SW480 (cell line): ENCODE data around the gene NOP56.
A peak's percentile ranks its signal among the peaks of the same experiment; 100 is the strongest.
"Not testable (repeated sequence)": the region's sequence is repeated elsewhere in the genome, so short reads cannot be mapped to it uniquely, and the experiment has no call there.

Experiments used
- DNase-seq: peaks from one replicate; pipeline ENCODE4 v3.0.0-alpha.2; 2016; ENCODE audit warnings: low spot score

Gene NOP56

GRCh38 chr20:2687514-2687913, 35.1 kb downstream of the NOP56 start:
- no peak for DNase-seq

- DNase-seq = no peak
Measured at GRCh38 chr20:2688041-2688591, 35.7 kb downstream of the NOP56 start.

GRCh38 chr20:2690213-2690612, 37.8 kb downstream of the NOP56 start:
- DNase-seq = no peak

- no peak for DNase-seq
Measured at GRCh38 chr20:2690718-2691117, 38.3 kb downstream of the NOP56 start.

GRCh38 chr20:2691127-2691526, 38.7 kb downstream of the NOP56 start:
- DNase-seq = no peak

GRCh38 chr20:2691663-2692035, 39.2 kb downstream of the NOP56 start:
- DNase-seq = no peak

GRCh38 chr20:2692036-2692885, 39.8 kb downstream of the NOP56 start, which contains the start of gene EBF4:
Gene EBF4 (plus strand): TSS chr20:2692780. CDS start chr20:2693646, 866 bp downstream.
- peak; percentile 47 for DNase-seq

GRCh38 chr20:2692886-2693285, 40.5 kb downstream of the NOP56 start:
- DNase-seq = peak; percentile 17

GRCh38 chr20:2693286-2694007, 41.0 kb downstream of the NOP56 start:
- no peak for DNase-seq

GRCh38 chr20:2694008-2694471, 41.6 kb downstream of the NOP56 start:
- DNase-seq = no peak

GRCh38 chr20:2694519-2694918, 42.1 kb downstream of the NOP56 start:
- DNase-seq = no peak

GRCh38 chr20:2695206-2695983, 43.0 kb downstream of the NOP56 start:
- no peak for DNase-seq

- not testable (repeated sequence) for DNase-seq
Measured at GRCh38 chr20:2695984-2696525, 43.6 kb downstream of the NOP56 start.

GRCh38 chr20:2696646-2697045, 44.2 kb downstream of the NOP56 start:
- DNase-seq = no peak

GRCh38 chr20:2697768-2698167, 45.3 kb downstream of the NOP56 start:
- DNase-seq = no peak

- DNase-seq = no peak
Measured at GRCh38 chr20:2698186-2698817, 45.9 kb downstream of the NOP56 start.

GRCh38 chr20:2698912-2699311, 46.5 kb downstream of the NOP56 start:
- DNase-seq = no peak

GRCh38 chr20:2699775-2700413, 47.5 kb downstream of the NOP56 start:
- no peak for DNase-seq

- DNase-seq = no peak
Measured at GRCh38 chr20:2700913-2701620, 48.6 kb downstream of the NOP56 start.

GRCh38 chr20:2701671-2702081, 49.2 kb downstream of the NOP56 start:
- no peak for DNase-seq
